SK-N-SH (cell line): ENCODE measurements around the gene PARD3. TPM values are rescaled to one million over a fixed set of nuclear protein-coding genes. Genes with fewer than 3 reads are reported as not detected.

ENCODE experiments used
- CTCF ChIA-PET: fragments of 300-600, 350-600 bp; formaldehyde crosslinking; extraction: SDS; loops from one replicate; lab custom pipeline; 2021; lab: Yijun Ruan, JAX
- POLR2A ChIA-PET: fragments of 350-600 bp; sonication (Branson Sonifier 250); formaldehyde crosslinking; extraction: SDS; loops from one replicate; lab custom pipeline; 2020; ENCODE audit warnings: antibody characterized with exemption, inconsistent platforms; lab: Yijun Ruan, JAX
- DNase-seq: peaks from one replicate; pipeline ENCODE4 v3.0.0; 2012
- H2AFZ ChIP-seq: fragments of 200-600 bp; sonication (generic); 2 replicates; pipeline ENCODE4 v1.8.1; 2016; ENCODE audit warnings: antibody characterized with exemption, mild to moderate bottlenecking, low read depth
- H3F3A ChIP-seq: fragments of 200-600 bp; sonication (generic); replicated peaks from 2 replicates; pipeline ENCODE3; 2016; ENCODE audit warnings: antibody characterized with exemption, mild to moderate bottlenecking; ENCODE audit not compliant: insufficient read depth
- H3K27ac ChIP-seq, 2 experiments: fragments of 200-500 bp in 1 of 2; fragments of 200-600 bp in 1 of 2; sonication (Bioruptor generic) in 1 of 2; sonication (generic), shearing (Covaris generic) in 1 of 2; 2 replicates each; pipeline versions ENCODE4 v1.5.1 to v1.6.1; 2014 to 2016; ENCODE audit warnings: low read depth in 2 of 2, inconsistent platforms in 1 of 2, low read length in 1 of 2, mild to moderate bottlenecking in 1 of 2, mixed read lengths in 1 of 2
- H3K27me3 ChIP-seq: fragments of 200-600 bp; sonication (generic), shearing (Covaris generic); 2 replicates; pipeline ENCODE4 v1.6.1; 2016; ENCODE audit warnings: mixed run types; ENCODE audit not compliant: insufficient read depth
- H3K36me3 ChIP-seq, 2 experiments: fragments of 200-500 bp in 1 of 2; fragments of 200-600 bp in 1 of 2; sonication (Bioruptor generic) in 1 of 2; sonication (generic) in 1 of 2; replicated peaks in 1 of 2; 2 replicates each; pipeline versions ENCODE3 to v1.5.1; 2014 to 2016; ENCODE audit warnings: low read length in 1 of 2, mild to moderate bottlenecking in 1 of 2; ENCODE audit not compliant: insufficient read depth in 2 of 2, control insufficient read depth in 1 of 2
- H3K4me1 ChIP-seq, 2 experiments: fragments of 200-500 bp in 1 of 2; fragments of 200-600 bp in 1 of 2; sonication (Bioruptor generic) in 1 of 2; sonication (generic), shearing (Covaris generic) in 1 of 2; 2 replicates each; pipeline versions ENCODE4 v1.5.1 to v1.6.1; 2014 to 2016; ENCODE audit warnings: low read depth in 1 of 2, low read length in 1 of 2, mixed run types in 1 of 2; ENCODE audit not compliant: insufficient read depth in 2 of 2, control insufficient read depth in 1 of 2
- H3K4me2 ChIP-seq: fragments of 200-600 bp; sonication (generic), shearing (Covaris generic); 2 replicates; pipeline ENCODE4 v1.6.1; 2017; ENCODE audit warnings: mixed run types
- H3K4me3 ChIP-seq, 2 experiments: fragments of 200-500 bp in 1 of 2; fragments of 200-600 bp in 1 of 2; sonication (Bioruptor generic) in 1 of 2; sonication (generic), shearing (Covaris generic) in 1 of 2; 2 replicates each; pipeline versions ENCODE4 v1.5.1 to v1.8.1; 2014 to 2016; ENCODE audit warnings: low read depth in 2 of 2, inconsistent platforms in 1 of 2, low read length in 1 of 2, mild to moderate bottlenecking in 1 of 2, mixed read lengths in 1 of 2, moderate library complexity in 1 of 2
- H3K79me2 ChIP-seq: fragments of 200-600 bp; sonication (generic); 2 replicates; pipeline ENCODE4 v1.8.1; 2017; ENCODE audit warnings: mild to moderate bottlenecking; ENCODE audit not compliant: insufficient read depth
- H3K9ac ChIP-seq: fragments of 200-600 bp; sonication (generic); 2 replicates; pipeline ENCODE4 v1.6.1; 2017; ENCODE audit warnings: mixed run types
- H3K9me2 ChIP-seq: fragments of 200-600 bp; sonication (generic); 2 replicates; pipeline ENCODE4 v1.6.1; 2017; ENCODE audit warnings: mixed run types
- H3K9me3 ChIP-seq: fragments of 200-600 bp; sonication (generic); 2 replicates; pipeline ENCODE4 v1.6.1; 2017; ENCODE audit warnings: mixed run types, mild to moderate bottlenecking, moderate library complexity
- H4K20me1 ChIP-seq: fragments of 200-600 bp; sonication (generic); 2 replicates; pipeline ENCODE4 v1.6.1; 2017; ENCODE audit warnings: mild to moderate bottlenecking, mixed run types; ENCODE audit not compliant: insufficient read depth
- FOSL2 ChIP-seq: IDR thresholded peaks from 2 replicates; pipeline ENCODE4 v1.4.0; 2012; ENCODE audit warnings: low read depth, mild to moderate bottlenecking, moderate library complexity, borderline replicate concordance
- IRF3 ChIP-seq: fragments of 150-350 bp; IDR thresholded peaks from 2 replicates; pipeline ENCODE4 v1.6.1; 2016; ENCODE audit warnings: mild to moderate bottlenecking, low read depth, low read length
- POLR2AphosphoS5 ChIP-seq: IDR thresholded peaks from 2 replicates; pipeline ENCODE4 v1.6.1; 2012; ENCODE audit warnings: low read depth, low read length
- SIN3A ChIP-seq: IDR thresholded peaks from 2 replicates; pipeline ENCODE4 v1.6.1; 2012; ENCODE audit warnings: low read depth, mild to moderate bottlenecking, low read length, moderate library complexity, borderline replicate concordance
- SMC3 ChIP-seq: IDR thresholded peaks from 2 replicates; pipeline ENCODE4 v1.6.1; 2012; ENCODE audit warnings: low read depth, low read length, improper control_type of control experiment
- TCF12 ChIP-seq: IDR thresholded peaks from 2 replicates; pipeline ENCODE4 v1.4.0; 2012
- WGBS: methylation state at CpG from one replicate; pipeline ENCODE4 v1.1.6; 2017; ENCODE audit warnings: low lambda C conversion rate; 5-methylcytosine and 5-hydroxymethylcytosine counted together
- polyA plus RNA-seq, 3 experiments: library from polyadenylated mRNA; depleted of rRNA; stranded (reverse); fragments of >200 nt; gene quantifications; 2 replicates each; pipeline ENCODE4 v1.2.3, GENCODE V29; 2012
- TF ChIP-seq, protein P1 (sequence below): fragments of 150-350 bp; IDR thresholded peaks from 2 replicates; pipeline ENCODE4 v1.6.1; 2017; ENCODE audit warnings: antibody characterized with exemption, low read length, low read depth, borderline replicate concordance
- TF ChIP-seq, protein P2 (sequence below): IDR thresholded peaks from 2 replicates; pipeline ENCODE4 v1.4.0; 2012; ENCODE audit warnings: low read depth
- TF ChIP-seq, protein P3 (sequence below): fragments of 200-600 bp; sonication (generic); IDR thresholded peaks from 2 replicates; pipeline ENCODE4 v1.6.1; 2017; ENCODE audit warnings: antibody characterized with exemption, mild to moderate bottlenecking, moderate library complexity

PARD3 gene
- polyA plus RNA-seq, 1 of the 3 experiments (the other 2 are of a cell fraction) = 29.4 TPM

DNA sequence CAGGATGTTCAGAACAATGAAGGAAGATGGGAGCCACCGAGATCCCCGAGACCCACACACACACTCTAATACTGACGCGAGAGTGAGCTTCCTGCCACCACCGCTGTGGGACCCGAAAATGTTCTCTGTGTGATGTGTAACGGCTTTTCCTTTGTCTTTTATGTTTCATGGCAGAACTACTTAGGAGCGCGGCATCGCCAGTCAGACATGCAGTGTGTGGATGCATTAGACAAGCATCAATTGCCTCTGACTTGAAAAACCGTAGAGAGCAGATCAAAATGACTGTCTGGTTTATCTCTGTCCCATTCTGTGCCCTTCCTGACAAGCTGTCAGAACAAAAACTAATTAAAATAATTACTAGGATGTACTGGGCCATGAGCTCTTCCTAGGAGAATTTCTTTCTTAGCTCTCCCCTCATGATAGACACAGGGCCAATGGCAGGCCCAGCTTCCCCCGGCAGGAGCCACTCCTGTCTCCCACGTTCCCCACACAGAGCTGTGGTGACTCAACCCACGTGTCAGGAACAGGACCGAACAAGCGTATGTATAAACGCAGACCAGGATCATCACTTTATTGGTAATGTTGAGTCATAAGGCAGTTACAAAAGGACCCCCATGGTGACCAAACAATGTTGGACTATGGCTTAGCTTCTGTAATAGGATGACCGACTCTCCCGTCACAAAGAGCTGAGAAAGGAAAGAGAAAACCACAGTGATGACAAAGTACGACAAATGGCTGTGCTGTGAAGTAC is 705.0 kb downstream of the PARD3 start:
- TF ChIP-seq, protein P1, sequence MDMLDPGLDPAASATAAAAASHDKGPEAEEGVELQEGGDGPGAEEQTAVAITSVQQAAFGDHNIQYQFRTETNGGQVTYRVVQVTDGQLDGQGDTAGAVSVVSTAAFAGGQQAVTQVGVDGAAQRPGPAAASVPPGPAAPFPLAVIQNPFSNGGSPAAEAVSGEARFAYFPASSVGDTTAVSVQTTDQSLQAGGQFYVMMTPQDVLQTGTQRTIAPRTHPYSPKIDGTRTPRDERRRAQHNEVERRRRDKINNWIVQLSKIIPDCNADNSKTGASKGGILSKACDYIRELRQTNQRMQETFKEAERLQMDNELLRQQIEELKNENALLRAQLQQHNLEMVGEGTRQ = no peak
- TF ChIP-seq TCF12 (0 out of 2 replicates have a peak, but pooled peaks have one; percentile 14), FOSL2 (peak; percentile 30; the same call in 1 of the 2 replicates)
- TF ChIP-seq, protein P2, sequence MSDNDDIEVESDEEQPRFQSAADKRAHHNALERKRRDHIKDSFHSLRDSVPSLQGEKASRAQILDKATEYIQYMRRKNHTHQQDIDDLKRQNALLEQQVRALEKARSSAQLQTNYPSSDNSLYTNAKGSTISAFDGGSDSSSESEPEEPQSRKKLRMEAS = peak; percentile 36; the same call in 1 of the 2 replicates
- no peaks in the 10 kb centered on the region for H3F3A ChIP-seq
- WGBS = 66% methylated on average over 20 of the region's 20 CpGs
- no peak overlapping the region for H2AFZ ChIP-seq
- no peaks in the 10 kb centered on the region for H3K9me3 ChIP-seq
- H3K9ac ChIP-seq = no peak overlapping the region
- POLR2A ChIA-PET = interaction anchor here (0.6 kb wide), 2 partner anchors 12 to 408 kb away, joined by 4 read pairs; no protein-coding TSS in a partner anchor
- no peaks in the 10 kb centered on the region for H3K27me3 ChIP-seq
- peaks cover 0 to 12% of the 10 kb centered on the region in 2 experiments; a peak in 1 of 4 replicates for H3K4me1 ChIP-seq
- CTCF ChIA-PET = interaction anchor here (1.0 kb wide), 1 partner anchor 110 kb away, joined by 3 read pairs; no protein-coding TSS in a partner anchor
- H3K4me3 ChIP-seq = no peak overlapping the region
- no peak overlapping the region for H3K4me2 ChIP-seq
- H3K9me2 ChIP-seq = no peaks in the 10 kb centered on the region
- DNase-seq = no peak
- H3K36me3 ChIP-seq = peaks cover 0 to 5% of the 10 kb centered on the region in 2 experiments
- no peaks in the 10 kb centered on the region for H4K20me1 ChIP-seq
- H3K27ac ChIP-seq = no peak overlapping the region
- H3K79me2 ChIP-seq = no peaks in the 10 kb centered on the region

- TF ChIP-seq SMC3 (no peak), POLR2AphosphoS5 (no peak), SIN3A (no peak), IRF3 (no peak)
- TF ChIP-seq, protein P1 = no peak
- TF ChIP-seq, protein P3, sequence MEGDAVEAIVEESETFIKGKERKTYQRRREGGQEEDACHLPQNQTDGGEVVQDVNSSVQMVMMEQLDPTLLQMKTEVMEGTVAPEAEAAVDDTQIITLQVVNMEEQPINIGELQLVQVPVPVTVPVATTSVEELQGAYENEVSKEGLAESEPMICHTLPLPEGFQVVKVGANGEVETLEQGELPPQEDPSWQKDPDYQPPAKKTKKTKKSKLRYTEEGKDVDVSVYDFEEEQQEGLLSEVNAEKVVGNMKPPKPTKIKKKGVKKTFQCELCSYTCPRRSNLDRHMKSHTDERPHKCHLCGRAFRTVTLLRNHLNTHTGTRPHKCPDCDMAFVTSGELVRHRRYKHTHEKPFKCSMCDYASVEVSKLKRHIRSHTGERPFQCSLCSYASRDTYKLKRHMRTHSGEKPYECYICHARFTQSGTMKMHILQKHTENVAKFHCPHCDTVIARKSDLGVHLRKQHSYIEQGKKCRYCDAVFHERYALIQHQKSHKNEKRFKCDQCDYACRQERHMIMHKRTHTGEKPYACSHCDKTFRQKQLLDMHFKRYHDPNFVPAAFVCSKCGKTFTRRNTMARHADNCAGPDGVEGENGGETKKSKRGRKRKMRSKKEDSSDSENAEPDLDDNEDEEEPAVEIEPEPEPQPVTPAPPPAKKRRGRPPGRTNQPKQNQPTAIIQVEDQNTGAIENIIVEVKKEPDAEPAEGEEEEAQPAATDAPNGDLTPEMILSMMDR = no peak
- no peaks in the 10 kb centered on the region for H3K9me3 ChIP-seq
- peaks cover 0 to 12% of the 10 kb centered on the region in 2 experiments; a peak in 1 of 4 replicates for H3K4me1 ChIP-seq
- H3K27ac ChIP-seq = no peak overlapping the region
- POLR2A ChIA-PET = interaction anchor here (0.6 kb wide), 2 partner anchors 12 to 408 kb away, joined by 4 read pairs; no protein-coding TSS in a partner anchor
- no peaks in the 10 kb centered on the region for H3F3A ChIP-seq
- H3K9me2 ChIP-seq = no peaks in the 10 kb centered on the region
- peaks cover 0 to 5% of the 10 kb centered on the region in 2 experiments for H3K36me3 ChIP-seq
- H3K27me3 ChIP-seq = no peaks in the 10 kb centered on the region
- no peaks in the 10 kb centered on the region for H3K79me2 ChIP-seq
- DNase-seq = no peak
- H3K9ac ChIP-seq = no peak overlapping the region
- no peak overlapping the region for H3K4me2 ChIP-seq
- no peaks in the 10 kb centered on the region for H4K20me1 ChIP-seq
- H2AFZ ChIP-seq = no peak overlapping the region
- 94% methylated on average over 7 of the region's 7 CpGs for whole genome bisulfite sequencing
- no peak overlapping the region for H3K4me3 ChIP-seq
- CTCF ChIA-PET = no interaction called here
Measured at GRCh38 chr10:34109495-34109894, 705.6 kb downstream of the PARD3 start.
